HL-60 (cell line): ENCODE measurements around the gene PSMB11.

Experiments
- POLR2AphosphoS5 ChIP-seq: IDR thresholded peaks from 2 replicates; pipeline ENCODE4 v1.6.1; 2012; ENCODE audit warnings: low read depth
- SPI1 ChIP-seq: IDR thresholded peaks from 2 replicates; pipeline ENCODE4 v1.6.1; 2012; ENCODE audit warnings: low read depth, mild to moderate bottlenecking, borderline replicate concordance
- TF ChIP-seq, protein P1 (sequence below): IDR thresholded peaks from one replicate; pipeline ENCODE4 v1.5.1; 2011; ENCODE audit warnings: low read length, control low read depth, inconsistent platforms; ENCODE audit not compliant: insufficient read depth
- TF ChIP-seq, protein P2 (sequence below): IDR thresholded peaks from 2 replicates; pipeline ENCODE4 v1.6.1; 2012; ENCODE audit warnings: low read depth; ENCODE audit not compliant: insufficient replicate concordance

DNA sequence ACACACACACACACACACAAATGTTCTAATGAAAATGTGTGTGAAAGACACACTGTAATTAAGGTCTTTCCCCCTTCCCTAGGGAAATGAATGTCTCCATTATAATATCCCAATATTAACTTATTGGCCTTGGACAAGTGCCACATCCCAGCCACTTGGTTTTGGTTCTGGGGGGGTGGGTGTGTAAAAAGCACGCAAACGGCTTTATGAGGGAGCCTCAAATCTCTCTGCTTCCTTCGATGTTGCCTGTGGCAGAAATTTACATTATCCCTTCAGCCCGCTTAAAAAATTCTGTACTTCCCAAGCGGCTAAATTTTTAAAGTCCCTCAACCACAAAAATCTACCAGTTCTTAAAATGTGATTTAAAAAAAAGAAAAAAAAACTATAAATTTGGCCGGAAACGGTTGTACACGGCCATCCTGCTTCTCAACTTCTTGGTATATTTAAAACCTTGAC lies 32.5 kb upstream of the PSMB11 start:
- TF ChIP-seq, protein P1, sequence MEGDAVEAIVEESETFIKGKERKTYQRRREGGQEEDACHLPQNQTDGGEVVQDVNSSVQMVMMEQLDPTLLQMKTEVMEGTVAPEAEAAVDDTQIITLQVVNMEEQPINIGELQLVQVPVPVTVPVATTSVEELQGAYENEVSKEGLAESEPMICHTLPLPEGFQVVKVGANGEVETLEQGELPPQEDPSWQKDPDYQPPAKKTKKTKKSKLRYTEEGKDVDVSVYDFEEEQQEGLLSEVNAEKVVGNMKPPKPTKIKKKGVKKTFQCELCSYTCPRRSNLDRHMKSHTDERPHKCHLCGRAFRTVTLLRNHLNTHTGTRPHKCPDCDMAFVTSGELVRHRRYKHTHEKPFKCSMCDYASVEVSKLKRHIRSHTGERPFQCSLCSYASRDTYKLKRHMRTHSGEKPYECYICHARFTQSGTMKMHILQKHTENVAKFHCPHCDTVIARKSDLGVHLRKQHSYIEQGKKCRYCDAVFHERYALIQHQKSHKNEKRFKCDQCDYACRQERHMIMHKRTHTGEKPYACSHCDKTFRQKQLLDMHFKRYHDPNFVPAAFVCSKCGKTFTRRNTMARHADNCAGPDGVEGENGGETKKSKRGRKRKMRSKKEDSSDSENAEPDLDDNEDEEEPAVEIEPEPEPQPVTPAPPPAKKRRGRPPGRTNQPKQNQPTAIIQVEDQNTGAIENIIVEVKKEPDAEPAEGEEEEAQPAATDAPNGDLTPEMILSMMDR, result no peak
- TF ChIP-seq, protein P2, sequence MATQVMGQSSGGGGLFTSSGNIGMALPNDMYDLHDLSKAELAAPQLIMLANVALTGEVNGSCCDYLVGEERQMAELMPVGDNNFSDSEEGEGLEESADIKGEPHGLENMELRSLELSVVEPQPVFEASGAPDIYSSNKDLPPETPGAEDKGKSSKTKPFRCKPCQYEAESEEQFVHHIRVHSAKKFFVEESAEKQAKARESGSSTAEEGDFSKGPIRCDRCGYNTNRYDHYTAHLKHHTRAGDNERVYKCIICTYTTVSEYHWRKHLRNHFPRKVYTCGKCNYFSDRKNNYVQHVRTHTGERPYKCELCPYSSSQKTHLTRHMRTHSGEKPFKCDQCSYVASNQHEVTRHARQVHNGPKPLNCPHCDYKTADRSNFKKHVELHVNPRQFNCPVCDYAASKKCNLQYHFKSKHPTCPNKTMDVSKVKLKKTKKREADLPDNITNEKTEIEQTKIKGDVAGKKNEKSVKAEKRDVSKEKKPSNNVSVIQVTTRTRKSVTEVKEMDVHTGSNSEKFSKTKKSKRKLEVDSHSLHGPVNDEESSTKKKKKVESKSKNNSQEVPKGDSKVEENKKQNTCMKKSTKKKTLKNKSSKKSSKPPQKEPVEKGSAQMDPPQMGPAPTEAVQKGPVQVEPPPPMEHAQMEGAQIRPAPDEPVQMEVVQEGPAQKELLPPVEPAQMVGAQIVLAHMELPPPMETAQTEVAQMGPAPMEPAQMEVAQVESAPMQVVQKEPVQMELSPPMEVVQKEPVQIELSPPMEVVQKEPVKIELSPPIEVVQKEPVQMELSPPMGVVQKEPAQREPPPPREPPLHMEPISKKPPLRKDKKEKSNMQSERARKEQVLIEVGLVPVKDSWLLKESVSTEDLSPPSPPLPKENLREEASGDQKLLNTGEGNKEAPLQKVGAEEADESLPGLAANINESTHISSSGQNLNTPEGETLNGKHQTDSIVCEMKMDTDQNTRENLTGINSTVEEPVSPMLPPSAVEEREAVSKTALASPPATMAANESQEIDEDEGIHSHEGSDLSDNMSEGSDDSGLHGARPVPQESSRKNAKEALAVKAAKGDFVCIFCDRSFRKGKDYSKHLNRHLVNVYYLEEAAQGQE, result no peak
- TF ChIP-seq SPI1 (no peak), POLR2AphosphoS5 (no peak)
